Sigmoid colon (tissue), 4 donors: Measurements from ENCODE around the gene EPG5.

ENCODE experiments used
- POLR2A ChIP-seq, 2 donors: fragments of 450-650 bp; IDR thresholded peaks; one replicate each; pipeline ENCODE4 v1.6.1; 2016; ENCODE audit warnings: antibody characterized with exemption in 2 of 2, mild to moderate bottlenecking in 2 of 2, moderate library complexity in 2 of 2
- POLR2AphosphoS5 ChIP-seq, 4 donors: sonication (generic); formaldehyde crosslinking; IDR thresholded peaks; one replicate each; pipeline ENCODE4 v1.6.1; 2017; ENCODE audit warnings: antibody characterized with exemption in 4 of 4
- TF ChIP-seq, protein P1 (sequence below), 4 experiments: fragments of 450-650 bp in 3 of 4; fragments of 200-600 bp in 1 of 4; IDR thresholded peaks; one replicate each; pipeline ENCODE4 v1.5.1; 2016 to 2019; ENCODE audit warnings: antibody characterized with exemption in 4 of 4, mild to moderate bottlenecking in 3 of 4, moderate library complexity in 2 of 4

- TF ChIP-seq, protein P1, sequence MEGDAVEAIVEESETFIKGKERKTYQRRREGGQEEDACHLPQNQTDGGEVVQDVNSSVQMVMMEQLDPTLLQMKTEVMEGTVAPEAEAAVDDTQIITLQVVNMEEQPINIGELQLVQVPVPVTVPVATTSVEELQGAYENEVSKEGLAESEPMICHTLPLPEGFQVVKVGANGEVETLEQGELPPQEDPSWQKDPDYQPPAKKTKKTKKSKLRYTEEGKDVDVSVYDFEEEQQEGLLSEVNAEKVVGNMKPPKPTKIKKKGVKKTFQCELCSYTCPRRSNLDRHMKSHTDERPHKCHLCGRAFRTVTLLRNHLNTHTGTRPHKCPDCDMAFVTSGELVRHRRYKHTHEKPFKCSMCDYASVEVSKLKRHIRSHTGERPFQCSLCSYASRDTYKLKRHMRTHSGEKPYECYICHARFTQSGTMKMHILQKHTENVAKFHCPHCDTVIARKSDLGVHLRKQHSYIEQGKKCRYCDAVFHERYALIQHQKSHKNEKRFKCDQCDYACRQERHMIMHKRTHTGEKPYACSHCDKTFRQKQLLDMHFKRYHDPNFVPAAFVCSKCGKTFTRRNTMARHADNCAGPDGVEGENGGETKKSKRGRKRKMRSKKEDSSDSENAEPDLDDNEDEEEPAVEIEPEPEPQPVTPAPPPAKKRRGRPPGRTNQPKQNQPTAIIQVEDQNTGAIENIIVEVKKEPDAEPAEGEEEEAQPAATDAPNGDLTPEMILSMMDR (IDR thresholded peaks at IDR 0.05), result peak in 2 of 4 experiments; percentile 58 to 62
- no peak for TF ChIP-seq POLR2A (IDR thresholded peaks at IDR 0.05)
- TF ChIP-seq POLR2AphosphoS5 (IDR thresholded peaks at IDR 0.05), result no peak
Observed at GRCh38 chr18:45974088-45974536, 7.0 kb upstream of the EPG5 start.
